G401.6 (cell line): ENCODE measurements around the gene LCE3E.
"Not testable (repeated sequence)": the region's sequence is repeated elsewhere in the genome, so short reads cannot be mapped to it uniquely, and the experiment has no call there.

Experiments
- FAIRE-seq: peaks from 2 replicates; lab custom pipeline; 2012; peaks lifted over from hg19 to GRCh38; lab: Jason Lieb, UNC

The LCE3E gene, protein sequence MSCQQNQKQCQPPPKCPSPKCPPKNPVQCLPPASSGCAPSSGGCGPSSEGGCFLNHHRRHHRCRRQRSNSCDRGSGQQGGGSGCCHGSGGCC

DNA sequence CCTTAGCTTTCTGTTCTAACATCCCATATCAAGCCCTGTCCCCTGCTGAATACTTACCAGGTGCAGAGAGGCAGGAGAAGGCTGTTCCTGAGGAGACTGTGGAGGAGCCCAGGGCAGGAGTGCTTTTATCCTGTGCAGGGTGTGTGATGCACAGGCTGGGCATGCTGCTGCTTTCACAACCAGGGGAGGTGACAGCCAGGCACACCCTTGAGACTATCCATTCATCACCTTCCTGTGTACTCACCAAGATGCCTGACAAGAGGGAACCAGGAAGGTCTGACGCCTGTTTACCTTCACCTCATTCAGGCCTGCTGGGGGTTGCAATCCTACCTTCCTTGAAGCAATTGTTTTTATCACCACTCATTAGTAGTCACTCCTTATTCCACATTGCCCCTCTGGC lies at the start of gene LCE3E:
LCE3E (minus strand) TSS at position 100 of the 400 bp plus-strand sequence. CDS start 572 bp downstream, outside the sequence.
- no peak for FAIRE-seq

DNA sequence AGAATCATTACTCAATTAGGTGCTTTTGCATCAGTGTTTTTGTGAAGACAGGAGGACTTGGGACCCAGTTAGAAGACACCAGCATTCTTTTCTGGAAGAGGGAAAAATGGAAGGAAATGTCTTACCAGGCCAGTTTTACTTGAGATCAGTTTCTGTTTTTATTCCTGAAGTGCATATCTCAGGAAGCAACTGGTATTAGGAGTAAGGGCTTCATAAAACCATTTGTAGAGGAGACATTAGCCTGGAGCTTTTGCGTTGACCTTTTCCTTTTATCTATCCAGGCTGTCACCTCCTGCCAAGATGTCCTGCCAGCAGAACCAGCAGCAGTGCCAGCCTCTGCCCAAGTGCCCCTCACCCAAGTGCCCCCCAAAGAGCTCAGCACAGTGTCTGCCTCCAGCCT lies 46.9 kb upstream of the LCE3E start, which contains the start of gene LCE3B:
LCE3B (plus strand) TSS at position 301 of the 400 bp plus-strand sequence; CDS start at position 301, 0 bp downstream.
- FAIRE-seq: no peak

DNA sequence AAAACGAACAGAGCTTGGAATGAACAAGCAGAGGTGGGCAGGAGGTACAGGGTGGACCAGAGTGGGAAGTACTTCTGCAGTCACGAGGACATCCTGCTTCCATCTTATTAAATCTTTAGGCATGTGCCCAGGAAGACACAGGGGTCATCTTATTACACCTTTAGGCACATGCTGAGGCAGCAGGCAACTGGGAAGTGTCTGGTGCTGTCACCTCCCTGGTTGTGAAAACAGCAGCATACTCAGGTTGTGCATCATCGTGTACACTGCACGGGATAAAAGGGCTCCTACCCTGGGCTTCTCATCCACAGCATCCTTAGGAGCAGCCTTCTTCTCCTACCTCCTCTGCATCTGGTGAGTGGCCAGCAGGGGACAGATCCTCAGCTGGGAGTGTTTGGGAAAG lies 33.4 kb upstream of the LCE3E start, which contains the start of gene LCE3C:
LCE3C (plus strand) TSS at position 301 of the 400 bp plus-strand sequence. CDS start 498 bp downstream, outside the sequence.
- FAIRE-seq: no peak

DNA sequence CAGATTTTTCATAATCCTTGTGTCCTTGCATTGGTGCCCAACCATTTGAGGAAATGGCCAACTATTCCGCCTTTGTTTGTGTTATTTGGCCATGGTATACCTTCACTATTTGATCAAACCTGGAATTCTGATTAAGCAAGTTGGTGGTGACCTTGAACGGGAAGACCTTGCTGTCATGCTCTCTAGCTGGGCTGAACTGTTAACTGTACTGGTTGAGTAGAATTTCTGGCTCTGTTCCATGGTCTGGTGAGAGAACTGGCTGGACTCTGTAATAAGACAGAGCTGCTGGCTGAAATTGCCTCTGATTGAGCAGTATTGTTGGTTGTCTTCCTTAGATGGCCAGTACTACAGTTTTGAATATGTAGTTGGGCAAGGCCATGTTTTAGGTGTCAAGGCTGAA lies 30.4 kb upstream of the LCE3E start:
- no peak for FAIRE-seq

DNA sequence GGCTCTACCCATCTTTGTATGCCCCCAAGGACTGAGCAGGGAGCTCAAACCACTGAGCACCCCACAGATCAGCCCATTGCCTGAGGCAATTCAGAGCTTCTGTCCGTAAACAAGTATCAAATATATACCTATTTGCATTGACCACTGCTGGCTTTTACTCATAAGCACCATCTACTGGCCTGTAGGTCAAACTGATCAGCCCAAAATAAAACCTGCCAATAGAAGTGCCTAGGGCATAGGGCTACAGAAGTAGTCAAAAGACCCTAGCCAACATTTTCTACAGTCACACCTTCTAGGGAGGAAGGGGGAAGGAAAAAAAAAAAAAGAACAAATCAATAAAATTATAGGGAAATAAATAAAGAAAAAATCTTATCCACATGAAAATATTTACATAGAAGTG lies 19.0 kb upstream of the LCE3E start:
- FAIRE-seq: no peak

DNA sequence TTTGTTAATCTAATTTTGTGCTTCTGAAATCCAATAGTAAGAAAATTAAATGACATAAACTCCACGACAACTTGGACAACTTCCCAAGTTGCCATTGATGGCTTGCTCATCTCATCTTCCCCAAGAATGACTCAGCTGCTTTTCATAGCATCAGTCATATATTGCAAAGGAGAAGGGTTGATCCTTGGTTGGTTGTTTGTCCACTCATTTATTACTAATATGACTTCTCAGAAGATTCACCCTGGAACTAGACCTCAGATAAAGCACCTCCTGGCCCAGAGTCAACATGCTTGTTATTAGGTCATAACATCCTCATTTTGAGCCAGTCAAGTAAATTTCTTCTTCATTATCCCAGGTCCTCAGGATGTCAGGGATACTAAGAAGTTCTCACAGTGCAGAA lies 16.1 kb upstream of the LCE3E start:
- no peak for FAIRE-seq

DNA sequence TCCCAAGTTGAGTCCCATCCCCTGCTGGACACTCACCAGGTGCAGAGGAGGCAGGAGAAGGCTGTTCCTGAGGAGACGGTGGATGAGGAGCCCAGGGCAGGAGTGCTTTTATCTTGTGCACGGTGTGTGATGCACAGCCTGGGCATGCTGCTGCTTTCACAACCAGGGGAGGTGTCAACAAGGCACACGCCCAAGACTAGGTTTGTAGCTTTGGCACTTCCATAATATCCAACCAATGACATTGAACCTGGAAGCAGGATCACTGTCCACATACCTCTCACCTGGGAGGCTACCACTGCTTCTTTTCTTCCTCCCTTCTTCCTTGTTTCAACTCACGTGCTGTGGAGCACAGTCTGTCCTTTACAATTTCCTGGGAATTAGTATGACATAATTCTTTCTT lies 13.9 kb upstream of the LCE3E start, which contains the start of gene LCE3D:
LCE3D (minus strand) TSS at position 84 of the 400 bp plus-strand sequence. CDS start 580 bp downstream, outside the sequence.
- no peak for FAIRE-seq

DNA sequence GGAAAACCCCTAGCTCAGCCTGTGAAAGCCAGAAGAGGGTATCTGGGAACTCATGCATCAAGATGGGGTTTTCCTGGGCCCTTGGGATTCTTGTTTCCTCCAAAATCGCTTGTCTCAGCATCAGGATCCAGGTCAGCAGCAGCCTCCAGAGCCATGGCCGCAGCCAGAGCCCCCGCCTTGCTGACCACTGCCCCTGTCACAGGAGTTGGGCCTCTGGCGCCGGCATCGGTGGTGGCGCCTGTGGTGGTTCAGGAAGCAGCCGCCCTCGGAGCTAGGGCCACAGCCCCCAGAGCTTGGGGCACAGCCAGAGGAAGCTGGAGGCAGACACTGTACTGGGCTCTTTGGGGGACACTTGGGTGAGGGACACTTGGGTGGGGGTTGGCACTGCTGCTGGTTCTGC lies 12.9 kb upstream of the LCE3E start:
- FAIRE-seq: not testable (repeated sequence)

DNA sequence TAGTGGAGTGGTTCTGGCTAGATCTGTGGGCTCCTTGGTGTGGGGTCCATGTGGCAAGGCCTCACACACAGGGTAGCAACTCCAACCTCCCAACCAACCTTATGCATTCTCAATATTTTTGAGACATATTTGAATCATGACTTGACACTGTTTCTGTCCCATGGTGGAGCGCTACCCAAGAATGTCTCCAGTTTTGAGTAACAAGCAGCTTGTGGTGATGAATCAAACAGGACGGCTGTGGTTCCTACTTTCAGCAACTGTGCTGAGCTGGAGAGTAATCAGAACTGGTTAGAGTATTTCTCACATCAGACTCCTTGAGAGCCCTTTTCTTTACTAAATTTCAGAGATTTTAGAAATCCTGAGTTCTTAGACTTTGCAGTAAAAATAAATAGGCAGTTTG lies 10.6 kb upstream of the LCE3E start:
- FAIRE-seq: no peak

DNA sequence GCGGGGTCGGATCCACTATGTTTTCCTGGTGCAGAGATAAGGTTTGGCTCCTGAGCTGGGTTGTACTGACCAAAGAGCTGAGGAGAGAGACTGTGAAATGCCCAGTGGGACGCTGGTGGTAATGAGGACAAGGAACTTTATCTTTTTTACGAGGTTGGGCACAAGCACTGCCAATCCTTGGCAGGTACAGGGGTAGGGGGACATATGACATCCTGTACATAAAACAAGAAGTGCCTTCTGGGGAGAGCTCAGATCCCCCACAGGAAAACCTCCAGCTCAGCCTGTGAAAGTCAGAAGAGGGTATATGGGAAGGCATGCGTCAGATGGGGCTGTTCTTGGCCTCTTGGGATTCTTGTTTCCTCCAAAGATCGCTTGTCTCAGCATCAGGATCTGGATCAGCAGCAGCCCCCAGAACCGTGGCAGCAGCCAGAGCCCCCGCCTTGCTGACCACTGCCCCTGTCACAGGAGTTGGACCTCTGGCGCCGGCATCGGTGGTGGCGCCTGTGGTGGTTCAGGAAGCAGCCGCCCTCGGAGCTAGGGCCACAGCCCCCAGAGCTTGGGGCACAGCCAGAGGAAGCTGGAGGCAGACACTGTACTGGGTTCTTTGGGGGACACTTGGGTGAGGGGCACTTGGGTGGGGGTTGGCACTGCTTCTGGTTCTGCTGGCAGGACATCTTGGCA lies 905 bp downstream of the LCE3E start:
- FAIRE-seq: no peak

DNA sequence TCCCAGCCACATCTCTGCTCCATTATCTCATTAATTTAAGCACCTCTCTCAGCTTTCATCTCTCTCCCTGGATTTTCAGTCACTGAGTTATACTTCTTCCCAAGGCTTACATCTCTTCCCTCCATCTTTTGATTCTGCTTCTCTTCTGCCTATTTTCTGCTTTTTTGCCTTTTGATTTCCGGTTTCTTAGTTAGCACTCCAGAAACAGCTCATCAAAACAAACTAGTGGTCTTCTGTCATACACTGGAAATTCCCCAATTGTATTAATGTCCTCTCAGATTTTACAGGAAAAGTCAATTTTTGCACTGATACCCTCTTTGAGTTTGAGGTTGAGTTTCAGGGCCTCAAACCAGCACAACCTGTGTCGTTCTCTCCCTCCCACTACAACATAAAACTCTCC lies 1.5 kb downstream of the LCE3E start:
- FAIRE-seq: no peak

DNA sequence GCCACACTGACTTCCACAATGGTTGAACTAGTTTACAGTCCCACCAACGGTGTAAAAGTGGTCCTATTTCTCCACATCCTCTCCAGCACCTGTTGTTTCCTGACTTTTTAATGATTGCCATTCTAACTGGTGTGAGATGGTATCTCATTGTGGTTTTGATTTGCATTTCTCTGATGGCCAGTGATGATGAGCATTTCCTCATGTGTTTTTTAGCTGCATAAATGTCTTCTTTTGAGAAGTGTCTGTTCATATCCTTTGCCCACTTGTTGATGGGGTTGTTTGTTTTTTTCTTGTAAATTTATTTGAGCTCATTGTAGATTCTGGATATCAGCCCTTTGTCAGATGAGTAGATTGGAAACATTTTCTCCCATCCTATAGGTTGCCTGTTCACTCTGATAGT lies 18.2 kb downstream of the LCE3E start:
- FAIRE-seq: not testable (repeated sequence)

DNA sequence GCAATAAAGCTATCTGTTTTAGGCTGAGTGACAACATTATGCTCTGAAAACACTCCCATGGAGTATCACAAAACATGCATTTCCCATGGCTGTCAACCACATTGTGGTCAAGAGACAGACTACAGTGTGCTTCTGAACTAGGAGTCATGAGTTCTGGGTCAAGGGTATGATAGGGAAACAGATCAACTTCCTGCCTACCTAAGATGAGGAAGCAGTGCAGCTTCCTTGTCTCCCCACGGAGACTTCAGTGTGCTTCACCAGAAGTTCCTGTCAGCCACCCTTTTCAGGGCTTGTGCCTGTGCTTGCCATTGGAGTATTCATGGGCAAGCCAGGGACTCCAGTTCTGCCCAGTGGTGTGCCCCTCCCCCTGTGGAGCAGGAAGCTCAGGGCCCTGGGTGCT lies 19.9 kb downstream of the LCE3E start:
- no peak for FAIRE-seq

DNA sequence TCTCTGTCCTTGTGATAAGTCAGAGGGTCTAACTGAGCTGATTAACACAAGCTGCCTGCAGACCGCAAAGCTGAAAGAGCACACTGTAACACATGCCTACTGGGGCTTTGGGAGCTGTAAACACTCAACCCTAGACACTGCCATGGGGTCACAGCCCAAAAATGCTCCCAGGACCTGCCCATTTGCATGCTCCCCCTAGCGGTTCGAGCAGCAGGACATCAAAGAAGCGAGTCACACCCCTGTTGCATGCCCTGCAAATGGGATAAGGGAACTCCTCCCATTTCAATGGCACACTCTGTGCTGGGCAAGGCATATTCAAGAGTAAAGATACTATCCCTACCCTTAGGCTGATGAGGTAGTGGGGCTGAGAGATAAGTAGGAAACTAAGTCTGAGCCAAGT lies 22.8 kb downstream of the LCE3E start:
- no peak for FAIRE-seq

DNA sequence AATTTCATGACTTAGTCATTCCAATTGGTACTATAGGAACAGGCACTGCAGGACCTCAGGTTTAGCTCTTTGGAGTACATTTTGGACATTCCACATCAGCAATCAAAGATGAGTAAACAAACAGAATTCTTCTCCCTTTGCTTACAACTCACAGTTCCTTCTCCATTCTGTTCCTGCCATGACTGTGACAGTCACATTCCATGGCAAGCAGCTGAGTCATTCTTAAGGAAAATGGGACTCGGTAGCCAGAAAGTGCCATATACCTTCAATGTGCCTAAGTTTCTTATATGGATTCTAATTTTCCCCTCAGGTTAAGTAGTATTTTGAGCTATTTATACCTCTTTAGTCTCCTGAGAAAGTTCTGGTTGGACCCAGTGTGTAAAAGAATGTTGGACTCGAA lies 26.7 kb downstream of the LCE3E start:
- FAIRE-seq: no peak

DNA sequence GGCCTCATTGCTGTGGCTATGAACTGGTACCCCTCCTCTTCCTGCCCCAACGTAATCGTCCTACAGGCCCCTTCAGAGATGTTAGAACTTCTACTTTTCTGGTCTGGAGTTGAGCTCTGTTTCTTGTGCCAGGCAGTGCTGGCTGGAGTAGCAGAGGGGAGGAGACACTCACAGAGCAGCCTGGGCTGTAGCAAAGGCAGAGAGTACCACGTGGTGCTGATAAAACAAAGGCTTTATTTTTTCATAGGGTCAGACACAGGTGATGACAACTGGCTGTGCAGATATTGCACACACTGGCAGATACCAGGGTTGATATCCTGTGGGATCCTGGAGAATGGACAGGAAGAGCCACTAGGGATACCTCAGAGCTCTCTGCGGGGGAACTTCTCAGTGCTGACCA lies 29.1 kb downstream of the LCE3E start:
- FAIRE-seq: no peak

DNA sequence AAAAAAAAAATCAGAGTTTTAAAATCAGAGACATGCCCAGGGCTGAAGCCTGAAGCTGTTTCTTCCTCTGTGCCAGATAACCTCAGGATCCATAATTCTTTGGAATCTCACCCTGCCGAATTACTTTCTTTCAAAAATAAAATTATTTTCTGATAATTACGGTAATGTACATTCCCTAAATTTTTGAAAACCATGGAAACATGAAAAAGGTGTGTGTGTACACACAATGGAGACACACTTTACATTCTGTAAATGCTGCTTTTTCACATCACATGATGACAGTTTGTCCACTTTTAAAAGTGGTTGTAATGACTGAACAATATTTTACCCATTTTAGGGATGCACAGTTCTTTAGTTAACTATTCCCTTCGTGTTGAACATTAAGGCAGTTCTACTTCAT lies 30.8 kb downstream of the LCE3E start:
- no peak for FAIRE-seq

DNA sequence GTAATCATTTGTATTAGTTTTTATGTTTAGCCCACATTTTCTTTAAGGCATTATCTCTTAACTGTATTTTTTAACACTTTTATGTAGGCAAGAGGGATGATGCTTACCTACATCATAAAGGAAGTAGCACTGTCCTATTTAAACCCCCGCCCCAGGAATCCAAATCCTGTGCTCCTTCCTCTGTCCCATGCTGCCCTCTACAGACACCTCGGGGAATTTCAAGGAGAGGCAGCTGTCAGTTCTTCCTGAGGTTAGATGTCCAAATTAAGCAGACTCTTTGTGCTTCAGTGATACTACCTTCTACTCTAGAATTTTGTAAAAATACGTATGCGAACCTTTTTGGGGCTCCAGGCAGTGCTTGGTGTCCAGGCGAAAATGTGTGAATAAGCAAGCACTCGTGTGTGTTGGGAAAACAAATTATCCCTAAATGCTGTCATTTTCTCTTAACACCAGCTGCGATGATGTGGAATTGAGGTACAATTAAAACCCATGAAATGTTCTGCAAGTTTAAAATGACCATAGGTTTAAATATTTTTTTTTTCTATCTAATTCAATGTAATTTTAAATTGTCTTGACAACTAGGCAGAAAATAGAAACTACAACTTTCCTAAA lies 33.1 kb downstream of the LCE3E start:
- FAIRE-seq: no peak

DNA sequence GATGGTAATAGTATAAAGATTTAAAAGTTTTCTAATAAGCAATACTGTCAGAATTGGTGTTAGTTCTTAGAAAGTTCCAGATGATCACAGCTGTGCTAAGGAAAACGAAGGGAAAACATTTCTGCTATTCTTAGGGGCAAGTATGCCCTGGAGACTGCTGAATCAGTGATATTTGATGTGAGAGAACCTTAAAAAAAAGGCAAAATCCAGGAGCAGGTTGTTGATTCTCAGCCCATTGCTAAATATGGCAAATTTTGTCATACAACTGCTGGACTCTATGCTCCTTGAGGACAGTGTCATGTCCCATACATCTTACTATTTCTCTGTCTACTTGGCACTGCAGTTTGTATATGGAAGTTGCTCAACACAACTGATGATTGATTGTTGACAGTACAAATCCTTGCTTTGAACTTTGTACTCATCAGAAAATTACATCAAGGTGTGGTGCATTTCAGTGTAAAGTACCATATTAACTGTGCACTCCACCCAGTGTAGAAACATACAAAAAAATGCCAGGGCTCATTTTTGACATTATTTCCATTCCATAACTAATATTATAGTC lies 41.4 kb downstream of the LCE3E start:
- no peak for FAIRE-seq

DNA sequence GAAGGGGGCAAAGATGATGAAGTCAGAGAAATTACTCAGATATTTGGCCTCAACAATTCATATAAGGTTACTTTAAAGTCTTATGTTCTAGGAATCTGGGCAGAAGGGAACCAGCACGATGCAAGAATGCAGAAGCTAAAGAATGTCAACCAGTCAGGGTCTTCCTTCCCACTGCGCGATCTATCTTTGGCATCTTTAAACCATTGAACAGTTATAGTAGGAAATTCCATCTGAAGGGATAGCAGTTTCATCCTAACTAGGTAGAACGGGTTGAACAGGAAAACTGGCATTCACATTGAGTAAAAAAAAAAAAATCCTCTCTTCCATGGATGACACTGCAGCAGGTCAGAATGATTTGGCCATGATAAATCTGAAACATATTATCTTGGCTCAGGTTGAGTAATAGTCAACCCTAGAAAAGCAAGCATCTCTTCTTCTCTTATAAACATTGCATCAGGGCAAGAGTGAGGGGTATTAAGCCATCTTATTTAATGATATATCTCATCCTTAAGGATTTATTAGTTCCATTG lies 46.0 kb downstream of the LCE3E start:
- no peak for FAIRE-seq

DNA sequence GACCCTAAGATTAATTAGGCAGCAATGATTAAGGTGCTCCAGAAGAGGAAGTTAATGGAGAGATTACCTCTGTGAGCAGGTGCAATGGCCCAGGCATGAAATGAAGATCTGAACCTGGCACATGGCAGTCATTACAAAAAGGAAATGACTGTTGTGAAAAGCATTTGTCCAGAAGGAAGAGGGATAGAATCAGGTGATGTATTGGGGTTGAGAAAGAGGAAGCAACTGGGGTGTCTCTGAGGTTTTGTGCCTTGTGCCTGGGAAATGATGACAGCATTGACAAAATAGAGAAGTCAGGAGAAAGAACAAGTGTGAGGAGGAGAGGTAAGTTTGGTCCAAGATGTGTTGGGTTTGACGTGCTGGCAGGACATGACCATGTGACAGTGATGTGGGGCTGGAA lies 46.7 kb downstream of the LCE3E start:
- no peak for FAIRE-seq

DNA sequence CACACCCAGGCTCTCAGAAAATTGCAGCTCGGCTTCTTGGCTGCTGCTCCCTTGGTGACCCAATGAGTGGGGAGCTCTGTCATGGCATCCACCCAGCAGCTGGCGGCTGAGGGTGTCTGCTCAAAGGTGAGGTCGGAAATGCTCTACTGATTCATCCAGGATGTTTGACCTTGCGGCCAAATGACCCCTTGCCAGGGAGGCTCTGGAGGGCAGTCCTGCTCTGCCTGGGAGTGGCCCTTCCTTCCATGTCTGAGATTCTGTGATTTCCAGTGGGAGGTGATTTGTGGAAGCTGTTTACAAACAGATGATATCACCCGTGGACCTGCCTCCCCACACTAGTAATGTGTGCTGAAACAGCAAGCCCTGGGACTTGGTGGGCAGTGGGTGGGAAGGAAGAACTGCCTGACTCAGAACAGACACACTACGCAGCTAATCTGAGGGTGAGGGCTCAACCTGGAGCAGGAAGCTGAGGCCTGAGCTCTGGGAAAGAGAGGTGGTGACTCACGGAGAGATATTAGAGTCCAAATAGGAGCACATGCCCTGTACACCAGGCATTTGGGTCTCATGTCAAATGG lies 49.3 kb downstream of the LCE3E start:
- FAIRE-seq: no peak

DNA sequence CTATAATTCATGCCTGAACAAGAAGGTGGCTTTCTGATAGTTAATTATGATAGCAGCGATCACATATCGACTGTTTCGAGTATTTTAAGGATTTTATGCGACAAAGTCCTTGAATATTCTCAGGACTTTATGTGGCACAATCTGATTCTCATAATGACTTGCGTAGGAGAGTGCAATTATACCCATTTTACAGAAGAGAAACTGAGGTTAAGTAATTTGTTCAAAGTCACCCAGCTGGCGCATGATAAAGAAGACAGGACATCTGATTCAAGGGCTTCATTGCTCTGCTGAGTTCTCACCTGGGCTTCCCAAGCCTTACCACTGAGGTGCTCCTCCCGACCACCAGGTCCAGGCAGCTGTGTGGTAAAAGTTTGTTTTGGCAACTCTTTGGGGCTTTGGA lies 50.5 kb downstream of the LCE3E start:
- FAIRE-seq: no peak
